Stimulated activated CD8-positive, alpha-beta memory T cell treated with anti-CD3 and anti-CD28 coated beads, Interleukin-2, amount 100 ng/mL, for 48 hours (primary cell): ENCODE data around the gene SBK2.
"Not testable (repeated sequence)": the region's sequence is repeated elsewhere in the genome, so short reads cannot be mapped to it uniquely, and the experiment has no call there.

Source experiments
- DNase-seq, 2 donors: peaks; one replicate each; pipeline ENCODE4 v3.0.0-alpha.2; 2020; ENCODE audit warnings: low read depth in 2 of 2

SBK2 gene

DNA sequence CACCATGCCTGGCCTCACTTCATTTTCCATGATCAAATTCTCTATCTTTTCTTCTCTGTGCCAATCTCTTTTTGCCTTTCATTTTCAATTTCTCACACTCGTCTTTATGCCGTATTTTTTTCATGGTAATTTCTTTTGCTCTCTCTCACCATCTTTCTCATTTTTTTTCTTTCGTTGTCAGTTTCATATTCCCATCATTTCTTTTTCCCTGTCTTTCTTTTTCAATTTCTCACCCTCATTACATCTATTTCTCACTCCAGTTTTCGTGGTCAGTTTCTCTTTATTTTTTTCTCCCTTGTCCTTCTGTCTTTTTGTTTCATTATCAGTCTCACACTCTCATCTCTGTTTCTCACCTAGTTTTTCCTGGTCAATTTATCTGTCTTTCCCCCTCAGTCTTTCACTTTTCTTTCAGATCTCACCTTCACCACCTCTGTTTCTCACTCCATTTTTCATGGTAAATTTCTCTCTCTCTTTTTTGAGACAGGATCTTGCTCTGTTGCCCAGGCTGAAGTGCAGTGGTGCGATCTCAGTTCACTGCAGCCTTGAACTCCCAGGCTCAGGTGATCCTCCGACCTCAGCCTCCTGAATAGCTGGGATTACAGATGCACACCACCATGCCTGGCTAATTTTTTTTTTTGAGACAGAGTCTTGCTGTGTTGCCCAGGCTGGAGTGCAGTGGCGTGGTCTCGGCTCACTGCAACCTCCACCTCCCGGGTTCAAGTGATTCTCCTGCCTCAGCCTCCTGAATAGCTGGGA is 34.6 kb downstream of the SBK2 start:
- no peak for DNase-seq

GRCh38 chr19:55500368-55500952 is 36.5 kb downstream of the SBK2 start:
- DNase-seq = no peak

GRCh38 chr19:55498246-55498840 is 38.6 kb downstream of the SBK2 start:
- DNase-seq = no peak

- no peak for DNase-seq
These were observed 39.2 kb downstream of the SBK2 start for GRCh38 chr19:55497763-55498162.

DNA sequence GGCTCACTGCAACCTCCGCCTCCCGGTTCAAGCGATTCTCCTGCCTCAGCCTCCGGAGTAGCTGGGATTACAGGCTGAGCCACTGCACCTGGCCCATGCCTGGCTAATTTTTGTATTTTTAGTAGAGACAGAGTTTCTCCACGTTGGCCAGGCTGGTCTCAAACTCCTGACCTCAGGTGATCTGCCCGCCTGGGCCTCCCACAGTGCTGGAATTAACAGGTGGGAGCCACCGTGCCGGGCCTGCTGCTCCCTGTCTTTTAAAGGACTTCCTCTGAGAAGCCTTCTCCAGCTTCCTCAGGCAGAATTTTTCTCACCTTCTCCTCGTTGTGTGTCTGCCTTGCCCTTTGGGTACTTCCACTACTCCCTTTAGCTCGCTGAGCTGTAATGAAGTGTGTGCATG is 40.1 kb downstream of the SBK2 start:
- not testable (repeated sequence) for DNase-seq

DNA sequence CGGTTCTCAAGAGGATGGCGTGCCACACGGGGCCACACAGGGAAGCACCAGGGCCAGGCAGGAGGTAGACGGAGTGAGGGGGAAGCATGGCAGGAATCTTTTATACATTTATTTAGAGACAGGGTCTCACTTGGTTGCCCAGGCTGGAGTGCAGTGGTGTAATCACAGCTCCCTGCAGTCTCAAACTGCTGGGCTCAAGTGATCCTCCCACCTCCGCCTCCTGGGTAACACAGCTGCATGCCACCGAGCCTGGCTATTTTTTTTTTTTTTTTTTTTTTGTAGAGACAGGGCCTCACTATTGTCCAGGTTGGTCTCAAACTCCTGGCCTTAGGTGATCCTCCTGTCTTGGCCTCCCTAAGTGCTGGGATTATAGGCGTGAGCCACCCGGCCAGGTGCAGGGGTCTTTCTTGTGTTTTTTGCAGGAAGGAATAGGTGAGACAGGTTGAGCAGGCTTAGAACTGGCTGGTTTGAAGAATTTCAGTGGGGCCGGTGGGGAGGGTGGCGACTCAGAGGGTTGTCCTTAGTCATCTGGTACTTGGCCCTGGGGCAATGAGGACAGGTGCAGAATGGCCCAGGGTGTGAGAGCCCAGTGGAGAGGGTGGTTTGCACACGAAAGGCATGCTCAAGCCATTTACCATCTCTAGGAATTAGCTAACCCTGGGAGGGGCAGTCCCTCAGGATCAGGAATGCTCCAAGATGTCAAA is 41.1 kb downstream of the SBK2 start:
- DNase-seq = no peak

GRCh38 chr19:55494172-55494761 is 42.7 kb downstream of the SBK2 start:
- no peak for DNase-seq

- DNase-seq = no peak
These were observed 43.2 kb downstream of the SBK2 start for GRCh38 chr19:55493645-55494171.

- no peak for DNase-seq
These were observed 43.8 kb downstream of the SBK2 start for GRCh38 chr19:55493052-55493644.

DNA sequence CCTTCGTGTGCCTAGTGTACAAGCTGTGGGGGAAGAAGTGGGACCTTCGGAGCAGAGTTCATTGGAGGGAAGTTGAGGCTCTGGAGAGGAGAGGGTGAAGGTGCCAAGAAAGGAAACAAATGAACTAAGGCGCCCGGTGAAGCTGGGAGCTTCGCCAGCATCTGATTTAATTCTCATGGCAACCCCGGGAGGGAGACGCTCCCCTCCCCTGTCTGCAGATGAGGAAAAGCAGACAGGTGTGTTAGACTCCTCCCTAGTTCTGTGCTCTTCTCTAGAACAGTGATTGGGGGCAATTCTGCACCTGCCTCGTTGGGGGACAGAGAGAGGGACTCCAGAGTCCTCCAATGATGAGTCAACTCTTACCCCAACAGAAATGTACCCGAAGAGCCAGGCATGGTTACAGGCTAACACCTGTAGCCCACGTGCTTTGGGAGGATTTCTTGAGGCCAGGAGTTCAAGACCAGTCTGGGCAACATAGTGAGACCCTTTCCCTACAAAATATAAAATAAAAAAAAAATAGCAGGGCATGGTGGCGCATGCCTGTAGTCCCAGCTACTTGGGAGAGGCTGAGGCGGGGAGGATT is 44.5 kb downstream of the SBK2 start:
- DNase-seq = no peak

- DNase-seq = no peak
These were observed 45.2 kb downstream of the SBK2 start for GRCh38 chr19:55491546-55492360.

DNA sequence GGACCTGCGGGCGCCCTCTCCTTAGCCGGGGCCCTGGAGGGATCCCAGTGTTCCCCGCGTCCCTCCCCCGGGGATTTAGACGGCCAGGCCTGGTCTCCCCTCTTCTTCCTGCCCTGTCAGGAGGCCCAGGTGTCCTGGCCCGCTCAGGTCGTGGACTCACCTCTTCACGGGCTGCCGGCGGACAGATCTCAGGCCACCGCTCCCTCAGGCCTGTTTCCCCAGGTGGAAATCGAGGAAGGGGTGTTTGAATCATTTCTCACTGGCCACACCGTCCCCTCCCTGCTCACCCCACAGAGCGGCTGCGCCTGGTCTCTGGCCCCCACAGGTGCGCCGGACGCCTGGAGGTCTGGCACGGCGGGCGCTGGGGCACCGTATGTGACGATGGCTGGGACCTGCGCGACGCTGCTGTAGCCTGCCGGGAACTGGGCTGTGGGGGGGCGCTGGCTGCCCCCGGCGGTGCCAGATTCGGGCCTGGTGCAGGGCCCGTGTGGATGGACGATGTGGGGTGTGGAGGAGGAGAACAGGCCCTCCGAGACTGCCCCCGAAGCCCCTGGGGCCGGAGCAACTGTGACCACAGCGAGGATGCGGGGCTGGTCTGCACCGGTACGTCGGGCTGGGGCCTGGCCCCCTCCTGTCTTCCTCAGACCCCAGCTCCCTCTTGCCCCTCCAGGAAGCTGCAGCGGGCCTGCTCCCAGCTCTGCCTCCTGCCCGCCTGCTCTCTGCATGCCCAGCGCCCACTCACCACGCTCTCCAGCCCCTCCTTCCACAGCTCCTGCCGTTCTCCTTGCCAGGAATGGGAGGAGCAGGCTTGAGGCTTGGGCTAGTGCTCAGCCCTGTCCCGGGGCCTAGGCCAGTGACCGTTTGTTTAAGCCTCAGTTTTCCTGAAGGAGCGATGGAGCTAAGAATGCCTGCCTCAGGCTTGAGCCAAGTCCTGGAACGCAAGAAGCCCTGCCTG is 46.2 kb downstream of the SBK2 start:
- no peak for DNase-seq

- no peak for DNase-seq
These were observed 47.0 kb downstream of the SBK2 start for GRCh38 chr19:55489711-55490477.

GRCh38 chr19:55488986-55489710 is 47.8 kb downstream of the SBK2 start:
- no peak for DNase-seq

DNA sequence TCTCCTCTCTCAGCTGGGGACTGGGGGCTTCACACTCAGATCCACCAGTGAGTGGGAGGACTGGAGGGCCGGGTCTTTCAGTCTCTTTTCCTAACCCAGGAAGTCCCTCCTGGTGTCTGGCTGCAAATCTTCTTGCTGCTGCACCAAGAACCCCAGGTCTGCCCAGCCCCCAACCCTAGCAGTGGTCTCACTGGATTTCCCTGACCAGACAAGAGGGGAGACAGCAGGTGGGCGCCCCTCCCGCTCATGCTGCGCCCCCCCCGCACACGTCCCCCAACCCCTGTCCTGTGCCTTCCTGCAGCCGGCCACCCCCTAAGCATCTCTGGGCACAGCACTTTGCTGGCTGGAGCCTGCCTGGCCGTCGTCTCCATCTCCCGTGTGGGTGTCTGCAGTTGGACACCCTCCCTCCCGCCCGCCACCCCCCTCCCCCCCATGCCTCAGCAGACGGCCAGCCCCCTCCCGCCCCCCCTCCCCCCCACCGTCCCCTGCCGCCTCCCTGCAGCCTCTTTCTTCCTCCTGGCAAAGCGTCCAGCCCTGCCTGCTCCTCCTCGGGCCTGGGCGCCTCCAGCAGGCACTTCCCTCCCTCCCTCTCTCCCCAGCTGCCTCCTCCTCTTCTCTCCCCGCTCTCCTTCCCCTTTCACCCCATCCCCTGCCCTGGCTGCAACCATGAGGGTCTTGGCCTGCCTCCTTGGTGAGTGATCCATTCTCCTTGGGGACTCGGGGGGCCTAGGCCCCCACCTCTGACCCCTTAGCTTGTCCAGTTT is 48.8 kb downstream of the SBK2 start, which contains the start of gene SSC5D:
Gene SSC5D (plus strand): TSS at position 513 of the 764 bp plus-strand sequence. CDS start 154 bp downstream, at position 667.
- DNase-seq = no peak
